SK-N-SH (cell line): ENCODE data around the gene CREG1. TPM values are rescaled to one million over a fixed set of nuclear protein-coding genes. Genes with fewer than 3 reads are reported as not detected.

Experiments
- CTCF ChIA-PET: fragments of 300-600, 350-600 bp; formaldehyde crosslinking; extraction: SDS; loops from one replicate; lab custom pipeline; 2021; lab: Yijun Ruan, JAX
- POLR2A ChIA-PET: fragments of 350-600 bp; sonication (Branson Sonifier 250); formaldehyde crosslinking; extraction: SDS; loops from one replicate; lab custom pipeline; 2020; ENCODE audit warnings: antibody characterized with exemption, inconsistent platforms; lab: Yijun Ruan, JAX
- DNase-seq: peaks from one replicate; pipeline ENCODE4 v3.0.0; 2012
- H2AFZ ChIP-seq: fragments of 200-600 bp; sonication (generic); 2 replicates; pipeline ENCODE4 v1.8.1; 2016; ENCODE audit warnings: antibody characterized with exemption, mild to moderate bottlenecking, low read depth
- H3F3A ChIP-seq: fragments of 200-600 bp; sonication (generic); replicated peaks from 2 replicates; pipeline ENCODE3; 2016; ENCODE audit warnings: antibody characterized with exemption, mild to moderate bottlenecking; ENCODE audit not compliant: insufficient read depth
- H3K27ac ChIP-seq, 2 experiments: fragments of 200-500 bp in 1 of 2; fragments of 200-600 bp in 1 of 2; sonication (Bioruptor generic) in 1 of 2; sonication (generic), shearing (Covaris generic) in 1 of 2; 2 replicates each; pipeline versions ENCODE4 v1.5.1 to v1.6.1; 2014 to 2016; ENCODE audit warnings: low read depth in 2 of 2, inconsistent platforms in 1 of 2, low read length in 1 of 2, mild to moderate bottlenecking in 1 of 2, mixed read lengths in 1 of 2
- H3K27me3 ChIP-seq: fragments of 200-600 bp; sonication (generic), shearing (Covaris generic); 2 replicates; pipeline ENCODE4 v1.6.1; 2016; ENCODE audit warnings: mixed run types; ENCODE audit not compliant: insufficient read depth
- H3K36me3 ChIP-seq, 2 experiments: fragments of 200-500 bp in 1 of 2; fragments of 200-600 bp in 1 of 2; sonication (Bioruptor generic) in 1 of 2; sonication (generic) in 1 of 2; replicated peaks in 1 of 2; 2 replicates each; pipeline versions ENCODE3 to v1.5.1; 2014 to 2016; ENCODE audit warnings: low read length in 1 of 2, mild to moderate bottlenecking in 1 of 2; ENCODE audit not compliant: insufficient read depth in 2 of 2, control insufficient read depth in 1 of 2
- H3K4me1 ChIP-seq, 2 experiments: fragments of 200-500 bp in 1 of 2; fragments of 200-600 bp in 1 of 2; sonication (Bioruptor generic) in 1 of 2; sonication (generic), shearing (Covaris generic) in 1 of 2; 2 replicates each; pipeline versions ENCODE4 v1.5.1 to v1.6.1; 2014 to 2016; ENCODE audit warnings: low read depth in 1 of 2, low read length in 1 of 2, mixed run types in 1 of 2; ENCODE audit not compliant: insufficient read depth in 2 of 2, control insufficient read depth in 1 of 2
- H3K4me2 ChIP-seq: fragments of 200-600 bp; sonication (generic), shearing (Covaris generic); 2 replicates; pipeline ENCODE4 v1.6.1; 2017; ENCODE audit warnings: mixed run types
- H3K4me3 ChIP-seq, 2 experiments: fragments of 200-500 bp in 1 of 2; fragments of 200-600 bp in 1 of 2; sonication (Bioruptor generic) in 1 of 2; sonication (generic), shearing (Covaris generic) in 1 of 2; 2 replicates each; pipeline versions ENCODE4 v1.5.1 to v1.8.1; 2014 to 2016; ENCODE audit warnings: low read depth in 2 of 2, inconsistent platforms in 1 of 2, low read length in 1 of 2, mild to moderate bottlenecking in 1 of 2, mixed read lengths in 1 of 2, moderate library complexity in 1 of 2
- H3K79me2 ChIP-seq: fragments of 200-600 bp; sonication (generic); 2 replicates; pipeline ENCODE4 v1.8.1; 2017; ENCODE audit warnings: mild to moderate bottlenecking; ENCODE audit not compliant: insufficient read depth
- H3K9ac ChIP-seq: fragments of 200-600 bp; sonication (generic); 2 replicates; pipeline ENCODE4 v1.6.1; 2017; ENCODE audit warnings: mixed run types
- H3K9me2 ChIP-seq: fragments of 200-600 bp; sonication (generic); 2 replicates; pipeline ENCODE4 v1.6.1; 2017; ENCODE audit warnings: mixed run types
- H3K9me3 ChIP-seq: fragments of 200-600 bp; sonication (generic); 2 replicates; pipeline ENCODE4 v1.6.1; 2017; ENCODE audit warnings: mixed run types, mild to moderate bottlenecking, moderate library complexity
- H4K20me1 ChIP-seq: fragments of 200-600 bp; sonication (generic); 2 replicates; pipeline ENCODE4 v1.6.1; 2017; ENCODE audit warnings: mild to moderate bottlenecking, mixed run types; ENCODE audit not compliant: insufficient read depth
- CHD2 ChIP-seq: fragments of 150-350 bp; IDR thresholded peaks from 2 replicates; pipeline ENCODE4 v1.6.1; 2018; ENCODE audit warnings: low read length; ENCODE audit not compliant: partially characterized antibody
- ELF1 ChIP-seq: IDR thresholded peaks from 2 replicates; pipeline ENCODE4 v1.4.0; 2012
- FOSL2 ChIP-seq: IDR thresholded peaks from 2 replicates; pipeline ENCODE4 v1.4.0; 2012; ENCODE audit warnings: low read depth, mild to moderate bottlenecking, moderate library complexity, borderline replicate concordance
- FOXM1 ChIP-seq: IDR thresholded peaks from 2 replicates; pipeline ENCODE4 v1.4.0; 2012; ENCODE audit warnings: low read depth, mild to moderate bottlenecking
- GABPA ChIP-seq: IDR thresholded peaks from 2 replicates; pipeline ENCODE4 v1.4.0; 2012; ENCODE audit warnings: low read depth, mild to moderate bottlenecking
- GATA2 ChIP-seq: sonication (generic); formaldehyde crosslinking; IDR thresholded peaks from 2 replicates; pipeline ENCODE4 v1.5.0; 2020; ENCODE audit warnings: mild to moderate bottlenecking, missing genetic modification reagents
- IRF3 ChIP-seq: fragments of 150-350 bp; IDR thresholded peaks from 2 replicates; pipeline ENCODE4 v1.6.1; 2016; ENCODE audit warnings: mild to moderate bottlenecking, low read depth, low read length
- MEF2A ChIP-seq: IDR thresholded peaks from 2 replicates; pipeline ENCODE4 v1.4.0; 2012; ENCODE audit warnings: low read depth, borderline replicate concordance
- NRF1 ChIP-seq: IDR thresholded peaks from 2 replicates; pipeline ENCODE4 v1.6.1; 2012; ENCODE audit warnings: low read depth, mild to moderate bottlenecking, low read length
- PBX3 ChIP-seq: IDR thresholded peaks from 2 replicates; pipeline ENCODE4; 2012
- RCOR1 ChIP-seq: fragments of 150-350 bp; IDR thresholded peaks from 2 replicates; pipeline ENCODE4 v1.6.1; 2017; ENCODE audit warnings: antibody characterized with exemption, low read length
- REST ChIP-seq: IDR thresholded peaks from 2 replicates; pipeline ENCODE4 v1.6.1; 2012; ENCODE audit warnings: mild to moderate bottlenecking, low read depth, low read length, moderate library complexity
- RXRA ChIP-seq: IDR thresholded peaks from 2 replicates; pipeline ENCODE4 v1.4.0; 2012; ENCODE audit warnings: low read depth, mild to moderate bottlenecking, borderline replicate concordance
- TAF1 ChIP-seq: IDR thresholded peaks from 2 replicates; pipeline ENCODE4 v1.6.1; 2012; ENCODE audit warnings: low read depth, mild to moderate bottlenecking, low read length, moderate library complexity, borderline replicate concordance
- TCF12 ChIP-seq: IDR thresholded peaks from 2 replicates; pipeline ENCODE4 v1.4.0; 2012
- TEAD4 ChIP-seq: IDR thresholded peaks from 2 replicates; pipeline ENCODE4 v1.4.0; 2012; ENCODE audit warnings: mild to moderate bottlenecking, borderline replicate concordance; ENCODE audit not compliant: insufficient read depth
- USF2 ChIP-seq: fragments of 150-350 bp; IDR thresholded peaks from 2 replicates; pipeline ENCODE4 v1.6.1; 2017; ENCODE audit warnings: antibody characterized with exemption, low read length, low read depth, borderline replicate concordance
- WGBS: methylation state at CpG from one replicate; pipeline ENCODE4 v1.1.6; 2017; ENCODE audit warnings: low lambda C conversion rate; 5-methylcytosine and 5-hydroxymethylcytosine counted together
- polyA plus RNA-seq, 3 experiments: library from polyadenylated mRNA; depleted of rRNA; stranded (reverse); fragments of >200 nt; gene quantifications; 2 replicates each; pipeline ENCODE4 v1.2.3, GENCODE V29; 2012

CREG1 gene
- polyA plus RNA-seq, 1 of the 3 experiments (the other 2 are of a cell fraction) = 26.1 TPM

- no peaks in the 10 kb centered on the region for H3K9me2 ChIP-seq
- H2AFZ ChIP-seq = no peak overlapping the region
- ChIA-PET CTCF (interaction anchor here (0.5 to 7.4 kb wide), 61 partner anchors 8 to 628 kb away, joined by 3 to 63 read pairs (median 5); partner anchors contain the start of gene POU2F1), POLR2A (no interaction called here)
- H3K4me3 ChIP-seq = no peak overlapping the region
- H3K4me1 ChIP-seq = peaks cover 0 to 3% of the 10 kb centered on the region in 2 experiments; a peak in 1 of 4 replicates
- no peak overlapping the region for H3K9ac ChIP-seq
- H4K20me1 ChIP-seq = no peaks in the 10 kb centered on the region
- no peaks in the 10 kb centered on the region for H3K79me2 ChIP-seq
- no peaks in the 10 kb centered on the region for H3K36me3 ChIP-seq
- H3K27me3 ChIP-seq = no peaks in the 10 kb centered on the region; the same call in 1 of the 2 replicates
- H3K27ac ChIP-seq = no peak overlapping the region
- H3K4me2 ChIP-seq = no peak overlapping the region
- WGBS = 58% methylated on average over 5 of the region's 6 CpGs
- H3K9me3 ChIP-seq = no peaks in the 10 kb centered on the region
- no peaks in the 10 kb centered on the region for H3F3A ChIP-seq
- TF ChIP-seq TAF1 (no peak), REST (no peak), USF2 (no peak), TCF12 (no peak), FOXM1 (no peak), CHD2 (no peak), RXRA (no peak), IRF3 (no peak), PBX3 (no peak), MEF2A (no peak), NRF1 (no peak), GATA2 (no peak), TEAD4 (no peak), GABPA (no peak), ELF1 (no peak), FOSL2 (no peak), RCOR1 (no peak)
- DNase-seq = no peak
Observed at GRCh38 chr1:167532964-167533824, 20.4 kb downstream of the CREG1 start.
